GM19023 (cell line): Measurements from ENCODE around the gene FCRL5.
"Not testable (repeated sequence)": the region's sequence is repeated elsewhere in the genome, so short reads cannot be mapped to it uniquely, and the experiment has no call there.

Source experiments
- ATAC-seq: cut with Tn5 transposase; IDR thresholded peaks from one replicate; pipeline ENCODE4 v1.9.1; 2021; ENCODE audit warnings: mild to moderate bottlenecking, moderate library complexity; ENCODE audit not compliant: unreplicated experiment

The FCRL5 gene

GRCh38 chr1:157551694-157552693 is at the start of gene FCRL5:
TSS of gene FCRL5 (minus strand) at chr1:157552515. CDS start at chr1:157552362, 153 bp downstream.
- ATAC-seq, result peak; percentile 81

DNA sequence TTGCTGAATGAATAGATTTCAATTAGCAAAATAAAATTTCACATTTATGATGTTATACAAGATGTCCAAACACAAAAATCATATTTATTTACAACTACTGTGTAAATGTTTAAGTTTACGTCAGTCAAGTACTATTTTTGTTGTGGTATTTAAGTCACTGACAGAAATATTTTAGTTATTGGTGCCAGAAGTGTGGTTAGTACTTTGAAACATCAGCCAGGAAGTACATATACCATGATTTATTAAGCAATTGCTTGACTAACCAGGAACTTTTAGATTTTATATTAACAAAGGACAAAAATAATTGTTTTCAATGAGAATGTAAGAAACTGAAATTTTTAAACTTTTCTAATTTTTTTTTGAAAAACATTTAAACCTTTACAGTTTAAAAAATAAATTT is 47.9 kb upstream of the FCRL5 start:
- ATAC-seq, result no peak

DNA sequence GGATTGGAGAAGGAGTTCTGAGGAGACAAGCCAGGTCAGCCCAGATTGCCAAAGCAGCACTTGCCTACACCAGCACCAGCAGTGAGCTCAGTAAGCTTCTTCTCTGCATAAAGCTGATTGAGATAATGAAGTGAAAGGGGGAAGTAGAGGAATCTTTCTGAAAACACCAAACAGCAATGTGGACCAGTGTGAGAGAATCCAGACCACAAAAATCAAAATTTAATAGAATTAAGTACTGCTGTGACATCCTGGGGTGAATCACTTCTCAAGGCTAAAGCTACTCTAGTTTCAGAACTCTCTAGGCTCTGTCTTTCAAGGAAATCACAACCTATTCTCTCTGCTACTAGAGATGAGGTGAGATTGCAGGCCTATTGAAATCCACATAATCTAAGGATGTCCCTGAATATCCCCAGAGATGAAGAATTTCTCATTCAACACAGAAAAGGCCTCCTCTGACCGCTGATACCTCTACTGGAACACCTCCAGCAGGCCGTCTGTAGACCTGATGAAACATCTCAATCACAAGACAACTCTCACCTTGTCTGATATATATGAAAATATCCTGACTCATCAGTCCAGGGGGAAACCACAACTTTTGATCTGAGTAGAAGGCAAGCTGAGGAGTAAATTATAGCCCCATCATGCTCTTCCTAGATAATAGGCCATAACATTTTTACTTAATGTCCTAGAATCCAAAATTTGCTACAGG is 45.8 kb upstream of the FCRL5 start, which contains the start of gene FCRL4:
Gene FCRL4, minus strand, starts transcription at position 127 of the 709 bp plus-strand sequence. CDS start 141 bp downstream, outside the sequence.
- ATAC-seq, result peak; percentile 35

GRCh38 chr1:157596384-157596783 is 44.1 kb upstream of the FCRL5 start:
- ATAC-seq, result peak; percentile 44

GRCh38 chr1:157595356-157595755 is 43.0 kb upstream of the FCRL5 start:
- ATAC-seq, result peak; percentile 71

- no peak for ATAC-seq
Observed at GRCh38 chr1:157585984-157586383, 33.7 kb upstream of the FCRL5 start.

GRCh38 chr1:157584503-157584902 is 32.2 kb upstream of the FCRL5 start:
- peak; percentile 54 for ATAC-seq

DNA sequence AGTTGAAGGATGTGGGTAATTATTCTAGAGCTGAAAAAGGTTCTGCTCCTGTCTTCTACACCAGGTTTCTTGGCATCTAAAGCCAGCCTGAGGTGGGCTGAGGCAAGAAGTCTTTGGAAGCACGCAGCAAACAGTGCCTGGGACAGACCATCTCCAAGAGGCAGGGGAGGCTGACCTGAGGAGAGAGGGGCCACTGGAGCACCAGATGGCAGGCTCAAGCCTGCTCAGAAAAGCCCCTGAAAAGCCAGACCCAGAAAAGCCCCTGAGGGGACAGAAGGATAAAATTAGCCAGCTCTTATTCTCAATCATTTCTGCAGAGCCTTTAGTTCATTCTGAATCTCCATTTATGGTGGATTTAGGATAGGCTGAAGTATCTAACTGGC is 28.5 kb upstream of the FCRL5 start:
- no peak for ATAC-seq

DNA sequence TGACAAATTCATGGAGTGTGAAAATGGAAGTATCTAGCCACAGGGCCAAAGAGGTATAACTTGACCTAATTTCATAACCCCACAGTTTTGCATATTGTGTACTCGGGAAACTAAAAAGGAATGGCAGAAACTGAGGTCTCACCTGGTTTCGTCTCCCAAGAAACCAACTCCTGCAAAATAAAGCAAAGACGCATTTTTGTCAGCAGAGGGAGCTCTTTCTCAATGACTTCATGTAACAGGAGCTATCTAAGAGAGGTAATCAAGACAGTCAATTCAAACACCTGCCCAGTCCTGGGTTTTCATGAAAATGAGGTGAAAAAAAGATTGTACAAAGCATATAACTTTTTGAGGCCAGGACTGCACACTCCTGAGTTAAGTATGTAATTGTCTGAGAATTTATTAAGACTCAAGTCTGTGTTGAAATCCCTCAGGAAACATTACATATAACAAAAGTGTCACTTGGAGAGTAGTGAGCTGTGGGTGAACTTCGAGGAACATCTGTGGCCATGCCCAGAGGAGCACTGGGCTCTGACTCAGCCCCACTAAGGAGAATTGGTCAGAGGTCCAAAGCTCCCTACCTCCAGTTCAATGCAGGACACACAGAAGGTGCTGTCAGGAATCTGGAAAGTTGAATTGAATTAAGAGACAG is 28.0 kb upstream of the FCRL5 start:
- no peak for ATAC-seq

GRCh38 chr1:157577420-157577819 is 25.1 kb upstream of the FCRL5 start:
- ATAC-seq, result no peak

GRCh38 chr1:157575744-157576143 is 23.4 kb upstream of the FCRL5 start:
- no peak for ATAC-seq

- no peak for ATAC-seq
Observed at GRCh38 chr1:157574836-157575235, 22.5 kb upstream of the FCRL5 start.

DNA sequence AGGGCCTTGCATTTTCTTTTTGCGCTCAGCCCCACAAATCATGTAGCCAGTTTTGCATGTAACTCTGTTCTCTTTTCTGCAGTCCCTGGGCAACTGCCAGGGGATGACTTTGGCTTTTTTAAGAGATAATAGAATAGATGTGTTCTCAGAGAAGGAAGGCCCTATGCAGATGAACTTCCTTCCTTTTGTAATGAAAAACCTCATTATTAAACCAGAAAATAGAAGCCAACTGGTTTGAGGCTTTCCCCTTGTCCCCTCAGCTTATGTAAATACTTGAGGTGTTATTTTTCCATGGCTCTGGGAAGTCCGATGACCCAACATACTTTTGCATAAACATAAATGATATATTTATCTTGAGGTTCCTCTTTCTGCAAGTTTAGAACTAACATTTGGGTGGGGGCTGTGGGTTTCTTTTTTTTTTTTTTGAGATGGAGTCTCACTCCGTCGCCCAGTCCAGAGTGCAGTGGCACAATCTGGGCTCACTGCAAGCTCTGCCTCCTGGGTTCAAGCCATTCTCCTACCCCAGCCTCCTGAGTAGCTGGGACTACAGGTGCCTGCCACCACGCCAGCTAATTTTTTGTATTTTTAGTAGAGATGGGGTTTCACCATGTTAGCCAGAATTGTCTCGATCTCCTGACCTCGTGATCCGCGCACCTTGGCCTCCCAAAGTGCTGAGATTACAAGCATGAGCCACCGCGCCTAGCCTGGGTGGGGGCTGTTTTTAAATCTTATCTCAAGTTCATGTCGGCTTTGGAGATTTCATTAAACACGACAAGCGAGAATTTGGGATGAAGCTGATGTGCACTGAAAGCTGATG is 14.4 kb upstream of the FCRL5 start:
- ATAC-seq, result peak; percentile 37

GRCh38 chr1:157562515-157562914 is 10.2 kb upstream of the FCRL5 start:
- ATAC-seq, result peak; percentile 69

- ATAC-seq, result no peak
Observed at GRCh38 chr1:157558119-157558518, 5.8 kb upstream of the FCRL5 start.

DNA sequence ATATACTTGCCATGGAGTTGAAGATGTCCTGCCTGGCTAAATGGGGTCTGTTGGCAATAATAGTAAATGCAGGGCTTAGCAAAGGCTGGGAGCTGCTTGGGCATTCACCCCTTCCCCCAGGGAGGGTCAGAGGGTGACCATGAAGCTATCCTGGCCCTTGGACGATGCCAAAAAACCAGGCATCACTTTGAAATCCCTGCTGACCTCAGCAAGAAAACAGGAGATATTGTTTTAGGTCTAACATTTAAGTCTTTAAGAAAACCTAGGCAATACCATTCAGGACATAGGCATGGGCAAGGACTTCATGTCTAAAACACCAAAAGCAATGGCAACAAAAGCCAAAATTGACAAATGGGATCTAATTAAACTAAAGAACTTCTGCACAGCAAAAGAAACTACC is 4.2 kb downstream of the FCRL5 start:
- ATAC-seq, result not testable (repeated sequence)

GRCh38 chr1:157542676-157543075 is 9.6 kb downstream of the FCRL5 start:
- ATAC-seq, result no peak

GRCh38 chr1:157540852-157541251 is 11.5 kb downstream of the FCRL5 start:
- ATAC-seq, result no peak

DNA sequence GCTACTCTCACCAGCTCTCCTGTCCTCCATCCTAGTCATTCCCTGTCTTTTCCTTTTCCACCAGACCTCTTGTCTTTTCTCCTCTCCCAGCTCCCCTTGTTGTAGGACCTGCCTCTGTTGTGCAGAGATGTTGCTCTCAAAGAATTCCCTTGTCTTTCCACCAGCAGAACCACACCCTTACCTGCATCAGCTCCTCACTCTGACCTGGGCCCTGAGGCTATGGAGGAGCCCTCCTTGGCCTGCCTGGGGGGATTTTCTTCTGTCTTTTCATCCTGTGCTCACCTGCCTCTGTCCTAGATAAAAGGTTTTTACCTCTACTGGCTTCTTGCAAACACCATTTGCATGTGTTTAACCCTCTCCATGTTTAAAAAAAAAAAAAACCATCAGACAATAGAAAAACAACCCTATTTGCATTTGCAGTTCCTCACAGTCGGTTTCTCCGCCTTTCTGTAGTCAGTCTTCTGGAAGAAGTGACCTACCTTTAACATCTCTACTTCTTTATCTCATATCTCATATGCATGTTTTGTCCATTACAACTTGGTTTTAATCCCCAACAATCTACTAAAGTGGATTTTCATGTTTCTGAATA is 12.1 kb downstream of the FCRL5 start:
- ATAC-seq, result no peak

DNA sequence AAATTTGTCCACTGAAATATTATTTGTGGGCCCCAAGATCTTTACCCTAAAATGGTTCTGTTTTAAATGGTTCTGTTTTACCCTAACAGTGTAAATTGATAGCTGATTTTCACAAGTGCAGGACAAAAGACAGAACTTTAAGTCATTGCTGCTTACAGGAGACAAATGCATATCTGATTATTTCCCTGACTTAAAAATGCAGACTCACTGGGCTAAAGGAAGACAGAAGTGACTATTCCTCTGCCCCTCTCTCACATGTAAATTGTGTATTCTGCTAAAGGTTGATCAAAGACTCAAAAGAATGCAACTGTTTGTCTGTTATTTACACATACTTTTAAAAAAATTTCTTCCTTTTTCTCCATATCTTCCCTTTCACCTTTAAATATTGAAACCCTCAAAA is 12.7 kb downstream of the FCRL5 start:
- ATAC-seq, result no peak
